Nucleus accumbens (tissue), 56 donors: ENCODE data around the gene GNAS-AS1.
"Not testable (repeated sequence)": the region's sequence is repeated elsewhere in the genome, so short reads cannot be mapped to it uniquely, and the experiment has no call there.

Experiments used
- DNase-seq, 56 donors: peaks; one replicate each; lab custom pipeline; 2025; lab: John Stamatoyannopoulos, UW

Gene GNAS-AS1

GRCh38 chr20:58839474-58839874 is 11.2 kb downstream of the GNAS-AS1 start:
- peak in 19 of 56 donors; percentile 4 to 56 (median 17) for DNase-seq

DNA sequence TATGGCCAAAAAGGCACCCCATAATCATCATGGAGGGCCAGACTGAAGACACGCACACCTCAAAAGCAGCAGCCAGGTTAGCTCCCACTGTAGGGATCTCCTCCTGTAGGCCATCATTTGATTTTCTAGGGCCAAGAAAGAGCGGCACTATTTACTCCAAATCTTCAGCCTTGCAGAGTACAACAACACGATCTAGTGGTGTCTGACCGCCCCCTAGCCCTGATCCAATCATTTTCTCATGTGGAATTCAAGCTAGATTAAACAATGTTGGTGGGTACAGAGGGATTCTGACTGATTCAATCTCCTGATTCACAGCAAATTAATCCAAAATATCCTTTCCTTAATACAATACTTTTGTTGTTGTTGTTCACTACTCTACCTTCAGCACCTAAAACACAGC is 12.5 kb downstream of the GNAS-AS1 start:
- no peak for DNase-seq

- no peak for DNase-seq
Observed at GRCh38 chr20:58837717-58838116, 13.0 kb downstream of the GNAS-AS1 start.

- no peak for DNase-seq
Observed at GRCh38 chr20:58836616-58837204, 14.0 kb downstream of the GNAS-AS1 start.

GRCh38 chr20:58835231-58835630 is 15.5 kb downstream of the GNAS-AS1 start:
- no peak for DNase-seq

DNA sequence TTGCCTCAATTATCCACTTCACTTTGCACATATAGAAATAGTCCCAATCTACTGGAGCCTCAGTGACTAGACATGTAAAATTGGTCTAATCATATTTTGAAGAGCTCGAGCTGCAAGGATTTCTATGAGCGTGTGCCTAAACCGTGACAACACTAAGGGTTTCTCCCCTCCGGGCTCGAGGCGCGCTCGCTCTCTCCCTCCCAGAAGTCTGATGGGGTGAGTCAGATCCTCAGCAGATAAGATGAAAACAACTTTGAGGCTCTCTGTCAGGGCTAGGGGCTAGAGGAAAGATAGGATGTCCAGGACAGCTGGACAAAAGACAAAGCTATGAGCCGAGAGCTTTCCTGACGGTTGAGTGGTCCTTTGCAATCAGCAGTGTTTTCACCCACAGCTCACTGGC is 16.8 kb downstream of the GNAS-AS1 start:
- no peak for DNase-seq

- no peak for DNase-seq
Observed at GRCh38 chr20:58832457-58832856, 18.2 kb downstream of the GNAS-AS1 start.

DNA sequence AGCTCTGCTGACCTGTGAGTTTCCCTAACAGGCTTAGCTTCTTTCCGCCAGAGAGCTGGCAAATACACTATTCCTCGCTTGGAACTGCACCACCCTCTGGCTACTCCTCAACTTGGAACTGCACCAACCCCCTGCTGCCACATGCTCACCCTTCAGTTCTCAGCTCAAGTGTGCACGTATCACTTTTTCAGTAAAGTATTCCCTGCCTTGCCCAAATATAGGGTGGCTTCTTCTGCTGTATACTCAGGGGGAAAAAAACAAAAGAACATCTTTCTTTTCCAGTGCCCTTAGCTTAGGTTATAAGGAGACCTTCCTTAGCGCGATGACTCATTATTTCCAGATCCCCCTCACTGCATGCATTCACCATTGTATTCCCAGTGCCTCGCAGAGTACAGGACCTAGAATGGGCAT is 21.2 kb downstream of the GNAS-AS1 start:
- peak in 14 of 56 donors; percentile 6 to 40 (median 16) for DNase-seq

GRCh38 chr20:58828804-58829203 is 21.9 kb downstream of the GNAS-AS1 start:
- DNase-seq, result not testable (repeated sequence)

DNA sequence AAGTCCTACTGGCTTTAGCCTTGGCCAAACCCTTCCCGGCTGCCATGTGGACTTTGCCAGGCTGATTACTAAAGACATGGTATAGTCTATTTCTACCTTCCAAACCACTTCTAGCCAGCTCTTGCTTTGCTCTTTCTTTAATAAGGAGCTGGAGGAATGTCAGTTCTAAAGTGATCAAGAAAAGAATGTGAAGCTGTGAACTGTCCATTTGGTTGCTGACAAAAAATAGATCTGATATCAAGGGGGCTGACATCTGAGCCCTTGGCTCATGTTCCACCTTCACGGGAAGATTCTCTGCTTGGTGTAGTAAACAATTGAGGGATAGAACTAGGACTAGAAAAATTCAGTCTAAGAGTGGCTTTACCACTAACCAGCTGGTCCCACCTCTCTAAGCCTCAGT is 22.6 kb downstream of the GNAS-AS1 start:
- no peak for DNase-seq

GRCh38 chr20:58826271-58826670 is 24.4 kb downstream of the GNAS-AS1 start:
- no peak for DNase-seq

DNA sequence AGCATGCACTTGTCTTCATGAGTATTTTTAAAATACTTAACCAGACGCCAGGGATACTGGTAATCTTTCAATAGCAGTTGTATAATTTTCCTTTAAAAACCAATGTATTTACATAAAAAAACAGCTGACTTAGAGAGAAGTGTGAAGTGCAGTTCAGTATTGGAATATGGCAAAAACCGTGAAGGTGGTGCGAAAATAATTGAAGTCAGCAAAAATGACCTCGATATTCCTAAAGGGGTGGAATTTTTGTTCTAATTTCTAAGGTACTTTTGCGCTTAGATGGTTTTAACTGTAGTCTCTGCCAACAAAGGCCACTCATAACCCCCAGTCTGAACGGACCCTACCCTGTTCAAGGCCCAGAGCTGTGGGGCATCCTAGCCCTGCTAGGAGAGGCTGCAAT is 25.3 kb downstream of the GNAS-AS1 start:
- DNase-seq, result no peak

DNA sequence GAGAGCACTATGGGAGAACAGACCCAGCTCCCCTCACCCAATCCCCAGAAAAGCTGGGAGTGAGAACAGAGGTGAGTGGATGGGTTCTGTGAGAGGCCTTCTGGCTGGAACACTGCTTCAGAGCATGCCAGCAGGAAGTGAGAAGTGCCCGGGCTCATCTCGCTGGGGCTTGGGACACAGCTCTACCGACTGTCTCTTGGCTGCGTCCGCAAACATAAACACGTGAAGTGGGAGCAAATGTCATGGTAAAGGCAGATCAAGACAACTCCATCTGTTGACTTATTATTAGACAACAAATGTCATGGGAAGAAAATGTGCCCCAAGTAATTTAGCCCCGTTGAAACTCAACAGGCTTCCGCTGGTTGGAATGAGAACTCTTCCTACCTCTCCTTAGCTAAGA is 25.9 kb downstream of the GNAS-AS1 start:
- DNase-seq, result no peak

GRCh38 chr20:58822748-58823730 is 27.7 kb downstream of the GNAS-AS1 start:
- DNase-seq, result no peak

GRCh38 chr20:58822149-58822548 is 28.6 kb downstream of the GNAS-AS1 start:
- DNase-seq, result no peak

GRCh38 chr20:58820515-58820914 is 30.2 kb downstream of the GNAS-AS1 start:
- not testable (repeated sequence) for DNase-seq

DNA sequence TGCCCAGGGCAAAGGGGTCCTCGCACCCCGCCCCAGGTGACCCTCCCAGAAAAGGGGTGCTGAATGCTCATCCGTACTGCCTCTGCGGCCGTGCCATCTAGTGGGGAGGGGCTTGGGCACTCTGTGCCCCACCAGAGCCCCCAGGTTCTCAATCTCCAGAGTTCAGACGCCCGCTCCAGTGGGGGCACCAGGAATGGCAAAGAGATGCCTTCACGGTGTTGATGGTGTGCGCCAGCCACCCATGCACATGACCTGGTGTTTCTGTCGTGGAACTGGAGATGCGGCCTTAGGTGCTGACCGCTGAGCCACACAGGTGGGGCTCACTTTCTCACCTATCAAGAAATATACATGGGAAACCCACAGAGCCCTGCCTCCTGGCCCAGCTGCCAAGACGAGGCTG is 30.8 kb downstream of the GNAS-AS1 start:
- no peak for DNase-seq

DNA sequence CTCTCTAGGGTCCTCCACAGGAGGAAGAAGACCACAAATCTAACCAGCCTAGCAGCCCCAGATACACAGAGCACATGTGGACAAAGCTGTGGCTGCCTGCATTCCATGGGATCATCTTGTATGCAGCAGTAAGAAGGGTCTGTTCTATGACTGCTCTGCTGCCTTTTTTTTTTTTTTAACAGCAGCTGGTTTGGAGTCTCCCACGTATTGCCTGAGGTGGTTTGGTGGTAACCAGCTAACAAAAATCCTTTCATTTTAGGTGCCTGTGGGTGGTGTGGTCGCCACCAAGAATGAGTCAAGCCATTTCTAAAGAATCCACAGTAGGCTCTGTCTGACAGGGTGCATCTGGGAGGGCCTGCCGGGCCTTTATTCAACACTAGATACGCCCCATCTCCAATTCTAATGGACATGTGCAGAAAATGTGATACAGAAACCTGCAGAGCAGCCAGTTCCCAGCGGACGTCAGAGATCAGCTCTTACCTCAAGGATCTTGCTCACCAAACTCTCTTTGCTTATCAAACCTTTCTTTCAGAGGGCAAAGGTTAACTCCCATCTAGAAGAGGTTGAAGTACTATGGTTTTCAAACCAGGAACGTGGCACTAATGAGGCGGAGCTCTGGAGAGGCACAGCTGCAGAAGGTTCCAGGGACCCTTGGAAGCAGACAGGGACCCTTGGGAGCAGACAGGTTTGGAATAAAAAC is 32.0 kb downstream of the GNAS-AS1 start:
- no peak for DNase-seq

DNA sequence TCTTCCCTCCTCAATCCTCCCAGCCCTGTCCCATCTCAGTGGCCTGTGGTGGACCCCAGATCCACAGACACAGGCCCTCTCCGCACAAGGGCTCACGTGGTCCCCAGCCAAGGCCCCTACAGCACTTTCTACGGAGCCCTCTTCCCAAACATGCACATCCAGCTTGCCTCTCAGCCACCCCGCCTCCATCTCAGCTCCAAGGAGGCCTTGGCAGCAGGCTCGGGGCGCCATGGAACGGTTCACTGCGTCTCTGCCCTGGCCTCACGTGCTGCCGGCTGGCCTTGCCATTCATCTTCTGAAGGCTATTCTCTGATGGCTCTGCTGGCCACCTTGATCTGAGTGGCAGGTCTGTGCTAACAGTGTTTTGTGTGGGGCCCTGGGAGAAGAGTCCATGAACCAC is 33.0 kb downstream of the GNAS-AS1 start:
- peak in 1 of 56 donors; percentile 14 for DNase-seq

DNA sequence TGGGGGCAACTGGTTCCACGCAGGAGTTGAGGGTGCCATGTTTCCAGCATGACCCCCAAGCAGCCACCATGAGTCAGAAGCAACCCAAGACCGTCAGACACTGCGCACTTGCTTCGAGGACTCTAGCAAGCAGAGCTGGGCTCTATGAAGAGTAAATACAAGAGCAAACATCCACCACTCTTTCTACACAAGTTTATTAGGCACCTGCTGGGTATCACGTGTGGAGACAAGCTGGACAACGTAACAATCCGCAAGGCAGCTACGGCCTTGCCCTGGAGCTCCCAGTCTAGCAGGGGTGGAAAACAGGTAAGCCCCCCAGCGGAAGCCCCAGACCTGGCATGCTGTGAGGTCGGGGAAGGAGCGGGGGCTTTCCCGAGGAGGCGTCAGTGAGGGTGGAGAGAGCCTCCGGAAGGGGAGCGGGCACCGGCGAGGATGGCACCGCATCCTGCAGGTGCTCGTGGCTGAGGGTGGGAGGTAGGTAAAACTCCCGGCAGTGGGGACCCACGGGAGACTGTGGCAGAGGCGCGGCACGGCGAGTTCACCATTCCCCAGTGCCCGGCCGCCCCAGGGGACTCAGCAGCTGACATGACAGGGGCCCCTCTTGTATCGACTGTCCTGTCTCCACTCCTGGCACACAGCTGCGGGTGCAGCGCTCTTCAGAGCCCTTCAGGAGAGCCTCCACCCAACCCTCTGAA is 33.6 kb downstream of the GNAS-AS1 start:
- DNase-seq, result no peak

DNA sequence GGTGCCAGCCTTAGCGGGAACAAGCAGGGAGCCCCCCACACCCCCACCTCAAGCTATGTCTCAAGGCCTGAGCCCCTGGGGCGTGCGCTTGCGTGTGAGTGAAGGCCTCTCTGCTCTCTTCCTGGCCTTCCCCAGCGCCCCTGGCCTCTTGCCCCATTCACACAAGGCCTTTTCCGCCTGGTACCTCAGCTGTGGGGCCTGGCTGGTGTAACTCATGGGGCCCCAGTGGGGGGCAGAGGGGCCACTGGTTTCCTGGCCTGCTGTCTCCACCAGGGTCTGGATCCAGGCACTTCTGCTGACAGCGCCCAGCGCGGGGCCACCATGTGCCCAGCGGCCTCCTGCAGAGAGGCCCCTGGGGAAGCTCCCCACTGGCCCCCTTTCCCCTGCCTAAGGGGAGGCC is 34.7 kb downstream of the GNAS-AS1 start:
- DNase-seq, result no peak
